ENCODE data around the gene CHST7. TPM values are rescaled to one million over a fixed set of nuclear protein-coding genes. Genes with fewer than 3 reads are reported as not detected.

Gene CHST7
- total RNA-seq, 2 donors from 2014 or later, result 2.5 to 3.1 TPM

GRCh38 chrX:46571423-46572339, 1.9 kb upstream of the CHST7 start:
- DNase-seq (no peak), ATAC-seq (no peak)
- intact Hi-C loops (cut with DNase I, micrococcal nuclease), result no loop called here

GRCh38 chrX:46572340-46572936, 1.1 kb upstream of the CHST7 start:
- ATAC-seq, result peak; percentile 44
- no peak for DNase-seq
- intact Hi-C loops (cut with DNase I, micrococcal nuclease), result no loop called here

- intact Hi-C loops (cut with DNase I, micrococcal nuclease), result no loop called here
- peak; percentile 73 for ATAC-seq
- peak; percentile 69 for DNase-seq
Measured at GRCh38 chrX:46573892-46574773, 568 bp downstream of the CHST7 start.

- intact Hi-C loops (cut with DNase I, micrococcal nuclease), result no loop called here
- no peak for ATAC-seq
- DNase-seq, result peak in 1 of 2 donors; percentile 16
Measured at GRCh38 chrX:46574774-46575381, 1.3 kb downstream of the CHST7 start.

GRCh38 chrX:46575586-46575985, 2.0 kb downstream of the CHST7 start:
- no peak for DNase-seq
- intact Hi-C loops (cut with DNase I, micrococcal nuclease), result no loop called here
- no peak for ATAC-seq

GRCh38 chrX:46575991-46576392, 2.4 kb downstream of the CHST7 start:
- ATAC-seq (no peak), DNase-seq (no peak)
- intact Hi-C loops (cut with DNase I, micrococcal nuclease), result no loop called here

- DNase-seq (no peak), ATAC-seq (no peak)
- intact Hi-C loops (cut with DNase I, micrococcal nuclease), result no loop called here
Measured at GRCh38 chrX:46576458-46576857, 2.9 kb downstream of the CHST7 start.

GRCh38 chrX:46577221-46578005, 3.8 kb downstream of the CHST7 start:
- DNase-seq (no peak), ATAC-seq (no peak)
- intact Hi-C loops (cut with DNase I, micrococcal nuclease), result no loop called here

- ATAC-seq (no peak), DNase-seq (no peak)
- intact Hi-C loops (cut with DNase I, micrococcal nuclease), result no loop called here
Measured at GRCh38 chrX:46579250-46579649, 5.7 kb downstream of the CHST7 start.

GRCh38 chrX:46580613-46581012, 7.0 kb downstream of the CHST7 start:
- DNase-seq (no peak), ATAC-seq (no peak)
- intact Hi-C loops (cut with DNase I, micrococcal nuclease), result no loop called here

GRCh38 chrX:46582325-46582724, 8.8 kb downstream of the CHST7 start:
- ATAC-seq (no peak), DNase-seq (no peak)
- intact Hi-C loops (cut with DNase I, micrococcal nuclease), result no loop called here

- DNase-seq, result no peak
- ATAC-seq, result no peak
- intact Hi-C loops (cut with DNase I, micrococcal nuclease), result no loop called here
Measured at GRCh38 chrX:46582966-46583365, 9.4 kb downstream of the CHST7 start.

- intact Hi-C loops (cut with DNase I, micrococcal nuclease), result no loop called here
- DNase-seq (no peak), ATAC-seq (no peak)
Measured at GRCh38 chrX:46584736-46585135, 11.2 kb downstream of the CHST7 start.

- DNase-seq, result no peak
- ATAC-seq, result no peak
- intact Hi-C loops (cut with DNase I, micrococcal nuclease), result no loop called here
Measured at GRCh38 chrX:46587158-46587557, 13.6 kb downstream of the CHST7 start.

- intact Hi-C loops (cut with DNase I, micrococcal nuclease), result no loop called here
- DNase-seq (no peak), ATAC-seq (no peak)
Measured at GRCh38 chrX:46587753-46588171, 14.2 kb downstream of the CHST7 start.

- DNase-seq, result no peak
- no peak for ATAC-seq
- intact Hi-C loops (cut with DNase I, micrococcal nuclease), result no loop called here
Measured at GRCh38 chrX:46588263-46588662, 14.7 kb downstream of the CHST7 start.

GRCh38 chrX:46589977-46590723, 16.6 kb downstream of the CHST7 start:
- intact Hi-C loops (cut with DNase I, micrococcal nuclease), result no loop called here
- ATAC-seq (no peak), DNase-seq (no peak)

- no peak for DNase-seq
- ATAC-seq, result no peak
- intact Hi-C loops (cut with DNase I, micrococcal nuclease), result no loop called here
Measured at GRCh38 chrX:46595084-46595483, 21.5 kb downstream of the CHST7 start.
